ENCODE results near the gene HKDC1. TPM values are rescaled to one million over a fixed set of nuclear protein-coding genes. Genes with fewer than 3 reads are reported as not detected.

The HKDC1 gene, protein sequence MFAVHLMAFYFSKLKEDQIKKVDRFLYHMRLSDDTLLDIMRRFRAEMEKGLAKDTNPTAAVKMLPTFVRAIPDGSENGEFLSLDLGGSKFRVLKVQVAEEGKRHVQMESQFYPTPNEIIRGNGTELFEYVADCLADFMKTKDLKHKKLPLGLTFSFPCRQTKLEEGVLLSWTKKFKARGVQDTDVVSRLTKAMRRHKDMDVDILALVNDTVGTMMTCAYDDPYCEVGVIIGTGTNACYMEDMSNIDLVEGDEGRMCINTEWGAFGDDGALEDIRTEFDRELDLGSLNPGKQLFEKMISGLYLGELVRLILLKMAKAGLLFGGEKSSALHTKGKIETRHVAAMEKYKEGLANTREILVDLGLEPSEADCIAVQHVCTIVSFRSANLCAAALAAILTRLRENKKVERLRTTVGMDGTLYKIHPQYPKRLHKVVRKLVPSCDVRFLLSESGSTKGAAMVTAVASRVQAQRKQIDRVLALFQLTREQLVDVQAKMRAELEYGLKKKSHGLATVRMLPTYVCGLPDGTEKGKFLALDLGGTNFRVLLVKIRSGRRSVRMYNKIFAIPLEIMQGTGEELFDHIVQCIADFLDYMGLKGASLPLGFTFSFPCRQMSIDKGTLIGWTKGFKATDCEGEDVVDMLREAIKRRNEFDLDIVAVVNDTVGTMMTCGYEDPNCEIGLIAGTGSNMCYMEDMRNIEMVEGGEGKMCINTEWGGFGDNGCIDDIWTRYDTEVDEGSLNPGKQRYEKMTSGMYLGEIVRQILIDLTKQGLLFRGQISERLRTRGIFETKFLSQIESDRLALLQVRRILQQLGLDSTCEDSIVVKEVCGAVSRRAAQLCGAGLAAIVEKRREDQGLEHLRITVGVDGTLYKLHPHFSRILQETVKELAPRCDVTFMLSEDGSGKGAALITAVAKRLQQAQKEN
- 25.1 and 53.5 TPM in 2 replicates for total RNA-seq

DNA sequence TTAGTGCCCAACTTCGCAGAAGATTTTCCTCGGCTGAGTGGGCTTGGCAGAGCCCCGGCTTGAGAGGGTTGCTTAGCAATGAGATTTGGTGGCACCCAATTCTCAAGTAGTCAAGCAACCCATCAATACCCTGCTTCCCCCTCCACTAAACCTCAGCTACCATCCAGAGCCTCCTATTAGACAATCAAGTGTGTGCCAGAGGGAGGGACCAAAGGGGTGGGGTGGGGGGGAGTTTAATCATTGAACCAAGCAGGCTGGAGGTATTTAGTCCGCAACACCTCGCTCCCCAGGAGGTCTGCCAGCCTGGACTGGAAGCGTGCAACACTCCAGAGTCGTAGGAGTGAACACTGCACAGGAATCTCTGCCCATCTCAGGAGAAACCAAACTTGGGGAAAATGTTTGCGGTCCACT is at the start of gene HKDC1:
HKDC1 (plus strand) TSS at position 292 of the 411 bp plus-strand sequence; CDS start at position 396, 104 bp downstream.

DNA sequence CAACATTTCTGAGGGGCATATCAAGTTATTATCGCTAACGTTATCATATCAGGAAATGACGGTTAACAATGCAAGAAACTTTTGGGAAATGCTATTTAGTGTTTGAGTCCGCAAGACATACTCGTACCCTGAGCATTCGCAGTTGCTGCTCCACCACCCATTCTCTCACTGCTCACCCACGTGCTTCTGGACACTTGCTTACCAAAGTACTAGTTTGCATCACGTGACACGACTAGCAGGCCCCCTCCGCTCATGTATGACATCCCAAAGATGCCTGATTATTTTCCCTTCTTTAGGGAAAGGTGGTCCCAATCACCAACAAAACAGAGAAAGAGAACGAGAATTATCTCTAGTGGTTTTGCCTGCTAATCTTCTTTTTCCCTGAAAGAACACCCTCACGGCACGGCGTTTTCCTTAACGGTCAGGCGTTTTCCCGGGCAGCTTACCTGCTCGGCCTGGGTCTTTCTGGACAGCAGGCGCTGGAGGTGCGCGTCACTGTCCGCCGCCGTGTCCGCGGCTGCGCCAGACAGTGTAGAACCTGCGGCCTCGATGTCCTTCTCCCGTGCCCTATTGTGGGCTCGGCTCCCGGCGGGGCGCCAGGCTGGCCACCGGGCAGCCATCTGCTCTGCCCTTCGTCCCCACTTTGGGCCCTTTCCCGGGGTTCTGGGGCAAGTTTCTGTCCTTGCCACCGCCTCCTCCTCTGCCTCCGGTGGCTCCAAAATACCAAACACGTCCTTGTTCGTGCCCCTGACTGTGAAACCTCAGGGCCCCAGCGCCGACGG is 40.2 kb upstream of the HKDC1 start, which contains the start of gene SUPV3L1:
SUPV3L1 (plus strand) TSS at position 492 of the 782 bp plus-strand sequence; CDS start at position 550, 58 bp downstream.

DNA sequence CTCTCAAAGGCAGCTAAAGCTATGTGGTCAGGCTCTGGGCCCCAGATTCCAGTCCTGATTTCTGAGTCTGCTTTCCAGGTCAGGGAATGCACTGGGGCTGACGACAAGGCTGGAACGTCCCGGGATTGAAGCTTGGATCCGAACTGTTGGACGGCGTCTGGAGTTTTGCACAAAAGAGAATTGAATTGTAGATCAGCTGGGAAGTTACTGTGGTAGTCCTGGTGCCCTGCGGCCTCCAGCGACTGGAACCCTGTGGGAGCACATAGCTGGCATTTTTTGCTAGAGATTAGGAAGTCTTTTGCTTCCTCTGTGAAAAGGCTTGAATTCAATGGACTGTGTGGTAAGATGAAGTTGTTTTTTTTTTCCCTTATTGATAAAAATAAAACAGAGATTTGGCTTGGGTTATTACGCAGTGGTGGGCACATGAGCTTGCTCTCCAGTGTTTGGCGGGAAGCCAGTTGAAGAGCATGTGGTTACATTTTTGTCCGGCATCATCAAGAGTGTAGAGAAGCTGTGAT is 58.4 kb downstream of the HKDC1 start, which contains the start of gene HK1:
HK1 (plus strand) TSS at position 51 of the 518 bp plus-strand sequence.

Other genes with a start within 250 kb of the HKDC1 start
- gene KIFBP, start 231.5 kb upstream of the HKDC1 start, total RNA-seq, result 18.4 and 36.7 TPM in 2 replicates
- gene SRGN, start 132.2 kb upstream of the HKDC1 start, total RNA-seq, result 50.1 and 238 TPM in 2 replicates
- gene VPS26A, start 96.2 kb upstream of the HKDC1 start, total RNA-seq, result 14.7 and 15.3 TPM in 2 replicates
- 19.3 and 19.9 TPM in 2 replicates for gene SUPV3L1, start 40.1 kb upstream of the HKDC1 start, total RNA-seq
- 62.6 and 71.2 TPM in 2 replicates for gene HK1, start 58.2 kb downstream of the HKDC1 start, total RNA-seq
- gene TACR2, start 196.6 kb downstream of the HKDC1 start, total RNA-seq, result 0.16 TPM in 1 of 2 replicates, not detected in the other
- 2.6 and 9.5 TPM in 2 replicates for gene TSPAN15, start 231.1 kb downstream of the HKDC1 start, total RNA-seq

Data from mesangial cell (primary cell).